Skeletal muscle satellite cell (primary cell): ENCODE measurements around the gene ACOX3.
"Not testable (repeated sequence)": the region's sequence is repeated elsewhere in the genome, so short reads cannot be mapped to it uniquely, and the experiment has no call there.

ENCODE experiments used
- H3K27me3 ChIP-seq: 2 replicates; pipeline ENCODE4 v1.7.0; 2013; ENCODE audit warnings: low read length; ENCODE audit not compliant: control insufficient read depth, insufficient read depth
- H3K36me3 ChIP-seq: 2 replicates; pipeline ENCODE4 v1.7.0; 2013; ENCODE audit warnings: mild to moderate bottlenecking, control low read depth, low read length; ENCODE audit not compliant: insufficient read depth
- H3K4me1 ChIP-seq: 2 replicates; pipeline ENCODE4 v1.7.0; 2013; ENCODE audit warnings: low read length; ENCODE audit not compliant: control insufficient read depth, insufficient read depth
- H3K4me2 ChIP-seq: 2 replicates; pipeline ENCODE4 v1.7.0; 2013; ENCODE audit warnings: mild to moderate bottlenecking, low read length
- H3K4me3 ChIP-seq: 2 replicates; pipeline ENCODE4 v1.7.0; 2013; ENCODE audit warnings: low read length
- H3K9ac ChIP-seq: 2 replicates; pipeline ENCODE4 v1.7.0; 2013; ENCODE audit warnings: mild to moderate bottlenecking, low read depth, low read length, moderate library complexity
- H3K9me3 ChIP-seq: replicated peaks from 2 replicates; pipeline ENCODE4 v1.7.0; 2013; ENCODE audit warnings: mild to moderate bottlenecking, control low read depth, low read length

Gene ACOX3

GRCh38 chr4:8351931-8352367 lies 88.6 kb downstream of the ACOX3 start:
- peak overlapping the region; percentile 30 for H3K4me2 ChIP-seq
- H3K36me3 ChIP-seq: no peaks in the 10 kb centered on the region
- H3K27me3 ChIP-seq: peaks cover 22% of the 10 kb centered on the region
- H3K9me3 ChIP-seq: no peaks in the 10 kb centered on the region
- no peak overlapping the region for H3K9ac ChIP-seq
- H3K4me3 ChIP-seq: no peak overlapping the region
- H3K4me1 ChIP-seq: peaks cover 21% of the 10 kb centered on the region

GRCh38 chr4:8350841-8351461 lies 89.6 kb downstream of the ACOX3 start:
- Histone ChIP-seq H3K4me1 (peaks cover 21% of the 10 kb centered on the region), H3K4me2 (no peak overlapping the region), H3K9ac (no peak overlapping the region), H3K27me3 (peaks cover 16% of the 10 kb centered on the region), H3K36me3 (no peaks in the 10 kb centered on the region), H3K9me3 (no peaks in the 10 kb centered on the region), H3K4me3 (no peak overlapping the region)

GRCh38 chr4:8350352-8350751 lies 90.2 kb downstream of the ACOX3 start:
- Histone ChIP-seq H3K4me2 (no peak overlapping the region), H3K4me3 (no peak overlapping the region), H3K36me3 (no peaks in the 10 kb centered on the region), H3K9ac (no peak overlapping the region), H3K27me3 (peaks cover 16% of the 10 kb centered on the region), H3K9me3 (no peaks in the 10 kb centered on the region), H3K4me1 (peaks cover 21% of the 10 kb centered on the region)

- peaks cover 16% of the 10 kb centered on the region for H3K27me3 ChIP-seq
- H3K36me3 ChIP-seq: no peaks in the 10 kb centered on the region
- peaks cover 22% of the 10 kb centered on the region for H3K4me1 ChIP-seq
Measured at GRCh38 chr4:8349664-8350236, 90.8 kb downstream of the ACOX3 start.

GRCh38 chr4:8349236-8349635 lies 91.3 kb downstream of the ACOX3 start:
- not testable (repeated sequence) for H3K36me3 ChIP-seq, H3K9ac ChIP-seq, H3K9me3 ChIP-seq, H3K4me3 ChIP-seq, H3K4me2 ChIP-seq
- peaks cover 16% of the 10 kb centered on the region for H3K27me3 ChIP-seq
- peaks cover 25% of the 10 kb centered on the region for H3K4me1 ChIP-seq

More at GRCh38 chr4:8349664-8350236, 90.8 kb downstream of the ACOX3 start:
- H3K9me3 ChIP-seq: no peaks in the 10 kb centered on the region
- no peak overlapping the region for H3K4me2 ChIP-seq
- no peak overlapping the region for H3K9ac ChIP-seq
- H3K4me3 ChIP-seq: no peak overlapping the region

- Histone ChIP-seq H3K9ac (no peak overlapping the region), H3K4me3 (no peak overlapping the region), H3K36me3 (no peaks in the 10 kb centered on the region), H3K9me3 (no peaks in the 10 kb centered on the region), H3K4me1 (peaks cover 21% of the 10 kb centered on the region), H3K27me3 (peaks cover 16% of the 10 kb centered on the region), H3K4me2 (no peak overlapping the region)
Measured at GRCh38 chr4:8348071-8348470, 92.5 kb downstream of the ACOX3 start.

GRCh38 chr4:8347660-8348059 lies 92.9 kb downstream of the ACOX3 start:
- H3K9me3 ChIP-seq: no peaks in the 10 kb centered on the region
- H3K9ac ChIP-seq: no peak overlapping the region
- no peak overlapping the region for H3K4me2 ChIP-seq
- no peaks in the 10 kb centered on the region for H3K36me3 ChIP-seq
- H3K4me1 ChIP-seq: peaks cover 21% of the 10 kb centered on the region
- no peak overlapping the region for H3K4me3 ChIP-seq
- H3K27me3 ChIP-seq: peaks cover 16% of the 10 kb centered on the region

GRCh38 chr4:8346838-8347605 lies 93.5 kb downstream of the ACOX3 start:
- no peaks in the 10 kb centered on the region for H3K36me3 ChIP-seq
- peaks cover 16% of the 10 kb centered on the region for H3K27me3 ChIP-seq
- H3K9ac ChIP-seq: no peak overlapping the region
- H3K9me3 ChIP-seq: no peaks in the 10 kb centered on the region
- peaks cover 15% of the 10 kb centered on the region for H3K4me1 ChIP-seq
- no peak overlapping the region for H3K4me2 ChIP-seq
- H3K4me3 ChIP-seq: no peak overlapping the region

- Histone ChIP-seq H3K27me3 (peaks cover 20% of the 10 kb centered on the region), H3K4me2 (no peak overlapping the region), H3K9ac (no peak overlapping the region)
Measured at GRCh38 chr4:8345946-8346814, 94.3 kb downstream of the ACOX3 start.

GRCh38 chr4:8345053-8345945 lies 95.2 kb downstream of the ACOX3 start:
- Histone ChIP-seq H3K9ac (no peak overlapping the region), H3K36me3 (no peaks in the 10 kb centered on the region), H3K9me3 (no peaks in the 10 kb centered on the region), H3K4me3 (no peak overlapping the region), H3K4me1 (peaks cover 15% of the 10 kb centered on the region), H3K27me3 (peaks cover 26% of the 10 kb centered on the region), H3K4me2 (no peak overlapping the region)

More at GRCh38 chr4:8345946-8346814, 94.3 kb downstream of the ACOX3 start:
- Histone ChIP-seq H3K4me3 (no peak overlapping the region), H3K36me3 (no peaks in the 10 kb centered on the region), H3K9me3 (no peaks in the 10 kb centered on the region), H3K4me1 (peaks cover 9% of the 10 kb centered on the region)
